ENCODE measurements around the gene PRR20G. TPM values are rescaled to one million over a fixed set of nuclear protein-coding genes. Genes with fewer than 3 reads are reported as not detected.
"Not testable (repeated sequence)": the region's sequence is repeated elsewhere in the genome, so short reads cannot be mapped to it uniquely, and the experiment has no call there.

PRR20G gene
- total RNA-seq, 1 donor from 2014 or later, result 0.75 TPM

GRCh38 chr3:127296166-127296565 is 8.3 kb upstream of the PRR20G start:
- no peak overlapping the region for H3K4me3 ChIP-seq (ENCODE audit: low read depth, low read length)
- no peak for DNase-seq (ENCODE audit: low read depth)
- TF ChIP-seq CTCF (IDR thresholded peaks at IDR 0.05; ENCODE audit: insufficient read depth, low read length, poor library complexity, severe bottlenecking), result no peak
- H3K27me3 ChIP-seq (ENCODE audit: control insufficient read depth, insufficient read depth, low read length), result peaks cover 2% of the 10 kb centered on the region
- no peaks in the 10 kb centered on the region for H3K36me3 ChIP-seq (ENCODE audit: control insufficient read depth, insufficient read depth, low read length)

- not testable (repeated sequence) for H3K36me3 ChIP-seq (ENCODE audit: control insufficient read depth, insufficient read depth, low read length); H3K4me3 ChIP-seq (ENCODE audit: low read depth, low read length); H3K27me3 ChIP-seq (ENCODE audit: control insufficient read depth, insufficient read depth, low read length); DNase-seq (ENCODE audit: low read depth)
Observed at GRCh38 chr3:127293650-127294049, 5.8 kb upstream of the PRR20G start.

GRCh38 chr3:127291611-127292010 is 3.8 kb upstream of the PRR20G start:
- DNase-seq (ENCODE audit: low read depth), result no peak
- Histone ChIP-seq H3K4me3 (ENCODE audit: low read depth, low read length) (no peak overlapping the region), H3K27me3 (ENCODE audit: control insufficient read depth, insufficient read depth, low read length) (no peaks in the 10 kb centered on the region), H3K36me3 (ENCODE audit: control insufficient read depth, insufficient read depth, low read length) (no peaks in the 10 kb centered on the region)
- no peak for TF ChIP-seq CTCF (IDR thresholded peaks at IDR 0.05; ENCODE audit: insufficient read depth, low read length, poor library complexity, severe bottlenecking)

- Histone ChIP-seq H3K4me3 (ENCODE audit: low read depth, low read length) (no peak overlapping the region), H3K36me3 (ENCODE audit: control insufficient read depth, insufficient read depth, low read length) (no peaks in the 10 kb centered on the region), H3K27me3 (ENCODE audit: control insufficient read depth, insufficient read depth, low read length) (no peaks in the 10 kb centered on the region)
- DNase-seq (ENCODE audit: low read depth), result no peak
- TF ChIP-seq CTCF (IDR thresholded peaks at IDR 0.05; ENCODE audit: insufficient read depth, low read length, poor library complexity, severe bottlenecking), result no peak
Observed at GRCh38 chr3:127291114-127291513, 3.3 kb upstream of the PRR20G start.

GRCh38 chr3:127289706-127290575 is 2.1 kb upstream of the PRR20G start:
- no peaks in the 10 kb centered on the region for H3K27me3 ChIP-seq (ENCODE audit: control insufficient read depth, insufficient read depth, low read length)
- no peaks in the 10 kb centered on the region for H3K36me3 ChIP-seq (ENCODE audit: control insufficient read depth, insufficient read depth, low read length)
- DNase-seq (ENCODE audit: low read depth), result no peak
- no peak for TF ChIP-seq CTCF (IDR thresholded peaks at IDR 0.05; ENCODE audit: insufficient read depth, low read length, poor library complexity, severe bottlenecking)
- no peak overlapping the region for H3K4me3 ChIP-seq (ENCODE audit: low read depth, low read length)

GRCh38 chr3:127288921-127289705 is 1.3 kb upstream of the PRR20G start:
- no peak for TF ChIP-seq CTCF (IDR thresholded peaks at IDR 0.05; ENCODE audit: insufficient read depth, low read length, poor library complexity, severe bottlenecking)
- DNase-seq (ENCODE audit: low read depth), result no peak
- Histone ChIP-seq H3K36me3 (ENCODE audit: control insufficient read depth, insufficient read depth, low read length) (no peaks in the 10 kb centered on the region), H3K27me3 (ENCODE audit: control insufficient read depth, insufficient read depth, low read length) (no peaks in the 10 kb centered on the region), H3K4me3 (ENCODE audit: low read depth, low read length) (no peak overlapping the region)
